K562 (cell line): ENCODE results near the gene RNF224. TPM values are rescaled to one million over a fixed set of nuclear protein-coding genes. Genes with fewer than 3 reads are reported as not detected.
A peak's percentile ranks its signal among the peaks of the same experiment; 100 is the strongest.

Source experiments
- ARID4B ChIP-seq: sonication (generic); formaldehyde crosslinking; IDR thresholded peaks from 2 replicates; pipeline ENCODE4 v1.8.0; 2022; ENCODE audit warnings: mild to moderate bottlenecking, missing genetic modification reagents
- CEBPZ ChIP-seq: fragments of 150-350 bp; IDR thresholded peaks from 2 replicates; pipeline ENCODE4 v1.6.1; 2014; ENCODE audit warnings: low read depth, mild to moderate bottlenecking, low read length, borderline replicate concordance
- DPF2 ChIP-seq: fragments of 450-650 bp; IDR thresholded peaks from 2 replicates; pipeline ENCODE4 v1.6.1; 2016
- HDAC2 ChIP-seq: fragments of 450-650 bp; IDR thresholded peaks from 2 replicates; pipeline ENCODE4 v1.6.1; 2016; ENCODE audit warnings: mild to moderate bottlenecking
- HES1 ChIP-seq: fragments of 450-650 bp; IDR thresholded peaks from 2 replicates; pipeline ENCODE4 v1.6.1; 2016; ENCODE audit warnings: low read depth, mild to moderate bottlenecking, moderate library complexity
- HMGN3 ChIP-seq: IDR thresholded peaks from 2 replicates; pipeline ENCODE4 v1.6.1; 2011; ENCODE audit warnings: borderline replicate concordance, low read depth, mild to moderate bottlenecking, mixed read lengths, low read length; ENCODE audit not compliant: insufficient read length; ENCODE audit errors: extremely low read depth
- PTBP1 ChIP-seq: fragments of 200-400 bp; formaldehyde crosslinking; IDR thresholded peaks from 2 replicates; pipeline ENCODE4 v1.6.1; 2017; ENCODE audit warnings: low read depth, low read length
- RERE ChIP-seq: sonication (generic); formaldehyde crosslinking; IDR thresholded peaks from 2 replicates; pipeline ENCODE4 v1.8.0; 2023; ENCODE audit warnings: missing genetic modification reagents, mild to moderate bottlenecking, borderline replicate concordance
- ZBTB34 ChIP-seq: fragments of 250-450 bp; sonication (Bioruptor Pico); IDR thresholded peaks from 2 replicates; pipeline ENCODE4 v1.8.0; 2021; ENCODE audit warnings: mild to moderate bottlenecking, moderate library complexity
- ZNF780A ChIP-seq: fragments of 250-450 bp; sonication (Bioruptor Pico); IDR thresholded peaks from 2 replicates; pipeline ENCODE4 v1.5.0; 2021; ENCODE audit warnings: mild to moderate bottlenecking
- polyA plus RNA-seq, 8 experiments: library from polyadenylated mRNA; depleted of rRNA in 4 of 8; stranded (reverse) in 5 of 8; unstranded in 3 of 8; fragments of >200 nt; fragmentation: Nextera tagmentation in 2 of 8; fragmentation: Illumina TruSeq in 1 of 8; extraction: Ambion mirVana in 2 of 8; extraction: Trizol in 1 of 8; gene quantifications; 2 replicates each; pipeline versions ENCODE4 v1.2.1 to v1.2.3, GENCODE V29; 2011 to 2014; ENCODE audit warnings: inconsistent platforms in 1 of 8, missing spikeins in 1 of 8
- total RNA-seq, 7 experiments: library from RNA; depleted of rRNA in 6 of 7; stranded (reverse); fragments of >200 nt in 6 of 7; fragmentation: Illumina TruSeq in 2 of 7; extraction: Trizol in 2 of 7; gene quantifications; 2 replicates each; pipeline versions ENCODE4 v1.2.1 to v1.2.3, GENCODE V29; 2011 to 2021; ENCODE audit warnings: low replicate concordance in 1 of 7

RNF224 gene
- total and polyA plus RNA-seq, 9 of the 15 experiments (the other 6 are each of a cell fraction or from before 2014, with no cell fraction given), result not detected

- no peak for TF ChIP-seq ZBTB34 (CRISPR knock-in tag)
- TF ChIP-seq CEBPZ, result no peak; the same call in 1 of the 2 replicates
- TF ChIP-seq DPF2, result peak; percentile 49; the same call in 1 of the 2 replicates
- no peak for TF ChIP-seq RERE (CRISPR knock-in tag)
- TF ChIP-seq HDAC2, result peak; percentile 74; the same call in 1 of the 2 replicates
- TF ChIP-seq ZNF780A (CRISPR knock-in tag), result no peak
- no peak for TF ChIP-seq PTBP1
- TF ChIP-seq ARID4B (CRISPR knock-in tag), result peak; percentile 97
- TF ChIP-seq HMGN3, result peak; percentile 94
- TF ChIP-seq HES1, result no peak
Measured at GRCh38 chr9:137188490-137189296, 38.6 kb upstream of the RNF224 start, which contains the start of the genes ANAPC2 and SSNA1 (continued).
